SH-SY5Y (cell line): ENCODE data around the gene FAM241A.

Experiments used
- GATA2 ChIP-seq: IDR thresholded peaks from 2 replicates; pipeline ENCODE4 v1.6.1; 2011; ENCODE audit warnings: mild to moderate bottlenecking, low read depth, low read length
- GATA3 ChIP-seq: IDR thresholded peaks from 2 replicates; pipeline ENCODE4 v1.6.1; 2011; ENCODE audit warnings: low read depth, mild to moderate bottlenecking, low read length, moderate library complexity

GRCh38 chr4:112185740-112186670 is 40.8 kb downstream of the FAM241A start:
- TF ChIP-seq GATA2 (no peak), GATA3 (no peak)
